MM.1S (cell line): ENCODE data around the gene RICTOR.

ENCODE experiments used
- CTCF ChIP-seq: fragments of 300-600 bp; sonication (generic); IDR thresholded peaks from 2 replicates; pipeline ENCODE4 v1.5.1; 2016; ENCODE audit warnings: antibody characterized with exemption, low read length, mixed read lengths
- EZH2phosphoT487 ChIP-seq: fragments of 300-600 bp; sonication (generic); IDR thresholded peaks from 2 replicates; pipeline ENCODE4 v1.6.1; 2018; ENCODE audit warnings: antibody characterized with exemption, low read length

GRCh38 chr5:39009981-39010380 is 64.2 kb downstream of the RICTOR start:
- TF ChIP-seq CTCF (no peak), EZH2phosphoT487 (no peak)
